ENCODE measurements around the gene DDX10.

The DDX10 gene

GRCh38 chr11:108916935-108917334 is 252.1 kb downstream of the DDX10 start:
- Histone ChIP-seq H3K27me3 (ENCODE audit: control insufficient read depth, insufficient read depth, low read length) (no peaks in the 10 kb centered on the region), H3K36me3 (ENCODE audit: control insufficient read depth, insufficient read depth, low read length) (0 out of 2 replicates have a peak, but pooled peaks cover 5% of the 10 kb centered on the region), H3K9ac (ENCODE audit: low read depth, low read length) (no peak overlapping the region), H3K4me1 (ENCODE audit: control insufficient read depth, insufficient read depth, low read length) (peaks cover 7% of the 10 kb centered on the region; the same call in 1 of the 2 replicates), H3K9me3 (ENCODE audit: control insufficient read depth, insufficient read depth, low read length) (no peaks in the 10 kb centered on the region), H3K27ac (ENCODE audit: low read depth, low read length) (no peak overlapping the region), H3K4me3 (ENCODE audit: low read depth, low read length) (no peak overlapping the region)

DNA sequence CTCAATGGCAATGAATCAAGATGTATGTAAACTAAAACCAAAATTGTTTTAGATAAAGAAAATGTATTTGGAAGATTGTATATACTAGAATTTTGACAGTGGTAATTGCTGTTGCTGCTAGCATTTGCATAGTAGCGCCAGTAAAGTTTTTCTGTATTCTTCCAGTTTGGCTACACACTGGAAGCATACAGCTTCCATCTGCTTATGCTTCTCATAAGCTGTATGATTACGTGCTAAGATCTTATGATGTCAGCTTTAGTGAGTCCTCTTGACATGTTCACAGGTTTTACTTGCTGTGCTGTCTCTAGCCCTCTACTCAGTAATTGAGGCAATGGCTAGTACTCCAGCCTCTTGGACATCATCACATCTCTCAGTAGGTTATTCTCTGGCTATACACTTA is 256.3 kb downstream of the DDX10 start:
- Histone ChIP-seq H3K36me3 (ENCODE audit: control insufficient read depth, insufficient read depth, low read length) (0 out of 2 replicates have a peak, but pooled peaks cover 5% of the 10 kb centered on the region), H3K4me3 (ENCODE audit: low read depth, low read length) (no peak overlapping the region), H3K27ac (ENCODE audit: low read depth, low read length) (no peak overlapping the region), H3K27me3 (ENCODE audit: control insufficient read depth, insufficient read depth, low read length) (no peaks in the 10 kb centered on the region), H3K9me3 (ENCODE audit: control insufficient read depth, insufficient read depth, low read length) (no peaks in the 10 kb centered on the region), H3K4me1 (ENCODE audit: control insufficient read depth, insufficient read depth, low read length) (0 out of 2 replicates have a peak, but pooled peaks cover 3% of the 10 kb centered on the region), H3K9ac (ENCODE audit: low read depth, low read length) (no peak overlapping the region)

DNA sequence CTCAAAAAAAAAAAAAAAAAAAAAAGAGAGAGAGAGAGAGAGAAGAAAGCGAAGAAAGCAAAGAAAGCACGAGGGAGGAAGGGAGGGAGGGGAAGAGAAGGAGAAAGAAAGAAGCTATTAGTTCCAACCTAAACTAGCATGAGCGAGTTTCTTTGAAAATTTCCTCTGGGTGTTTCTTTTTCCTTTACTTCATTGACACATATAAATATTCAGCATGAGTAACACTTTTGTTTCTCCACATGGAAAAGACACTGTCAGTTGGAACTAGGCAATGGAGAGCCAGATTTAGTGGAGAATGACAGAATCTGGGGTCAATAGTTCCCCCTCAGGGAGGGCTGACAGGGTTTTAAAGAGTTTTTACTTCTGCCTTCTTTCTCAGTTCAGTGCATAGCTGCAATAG is 257.4 kb downstream of the DDX10 start:
- Histone ChIP-seq H3K27me3 (ENCODE audit: control insufficient read depth, insufficient read depth, low read length) (no peaks in the 10 kb centered on the region), H3K27ac (ENCODE audit: low read depth, low read length) (no peak overlapping the region), H3K9ac (ENCODE audit: low read depth, low read length) (no peak overlapping the region), H3K4me1 (ENCODE audit: control insufficient read depth, insufficient read depth, low read length) (peaks cover 12% of the 10 kb centered on the region; the same call in 1 of the 2 replicates), H3K36me3 (ENCODE audit: control insufficient read depth, insufficient read depth, low read length) (0 out of 2 replicates have a peak, but pooled peaks cover 5% of the 10 kb centered on the region), H3K9me3 (ENCODE audit: control insufficient read depth, insufficient read depth, low read length) (no peaks in the 10 kb centered on the region), H3K4me3 (ENCODE audit: low read depth, low read length) (no peak overlapping the region)

DNA sequence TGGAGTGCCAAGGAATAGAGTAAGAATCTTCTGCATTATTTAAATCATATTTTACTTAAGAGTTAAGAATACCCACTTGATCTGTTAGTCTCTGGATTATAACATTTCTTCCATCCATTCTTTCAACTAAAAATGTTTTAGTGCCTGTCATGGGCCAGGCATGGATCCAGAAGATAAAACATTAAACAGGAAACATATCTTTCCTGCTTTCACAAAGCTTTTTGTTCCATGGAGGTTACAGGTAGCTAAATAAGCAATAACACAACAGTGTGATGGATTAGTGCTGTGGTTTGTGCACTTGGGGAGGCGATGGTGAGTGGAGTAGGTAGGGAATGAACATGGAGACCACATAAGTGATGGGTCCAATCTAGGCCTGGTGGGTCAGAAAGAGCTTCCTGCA is 258.5 kb downstream of the DDX10 start:
- Histone ChIP-seq H3K9ac (ENCODE audit: low read depth, low read length) (no peak overlapping the region), H3K27me3 (ENCODE audit: control insufficient read depth, insufficient read depth, low read length) (no peaks in the 10 kb centered on the region), H3K4me3 (ENCODE audit: low read depth, low read length) (no peak overlapping the region)

GRCh38 chr11:108926171-108926840 is 261.4 kb downstream of the DDX10 start:
- Histone ChIP-seq H3K4me3 (ENCODE audit: low read depth, low read length) (no peak overlapping the region), H3K4me1 (ENCODE audit: control insufficient read depth, insufficient read depth, low read length) (peaks cover 16% of the 10 kb centered on the region; the same call in 1 of the 2 replicates), H3K27me3 (ENCODE audit: control insufficient read depth, insufficient read depth, low read length) (no peaks in the 10 kb centered on the region), H3K27ac (ENCODE audit: low read depth, low read length) (no peak overlapping the region), H3K9ac (ENCODE audit: low read depth, low read length) (no peak overlapping the region), H3K9me3 (ENCODE audit: control insufficient read depth, insufficient read depth, low read length) (no peaks in the 10 kb centered on the region), H3K36me3 (ENCODE audit: control insufficient read depth, insufficient read depth, low read length) (no peaks in the 10 kb centered on the region)

More for the DNA sequence above, 258.5 kb downstream of the DDX10 start:
- peaks cover 16% of the 10 kb centered on the region; the same call in 1 of the 2 replicates for H3K4me1 ChIP-seq (ENCODE audit: control insufficient read depth, insufficient read depth, low read length)
- H3K9me3 ChIP-seq (ENCODE audit: control insufficient read depth, insufficient read depth, low read length) = no peaks in the 10 kb centered on the region
- H3K36me3 ChIP-seq (ENCODE audit: control insufficient read depth, insufficient read depth, low read length) = no peaks in the 10 kb centered on the region
- H3K27ac ChIP-seq (ENCODE audit: low read depth, low read length) = no peak overlapping the region

- Histone ChIP-seq H3K4me1 (ENCODE audit: control insufficient read depth, insufficient read depth, low read length) (peaks cover 16% of the 10 kb centered on the region; the same call in 1 of the 2 replicates), H3K27me3 (ENCODE audit: control insufficient read depth, insufficient read depth, low read length) (no peaks in the 10 kb centered on the region), H3K9me3 (ENCODE audit: control insufficient read depth, insufficient read depth, low read length) (no peaks in the 10 kb centered on the region), H3K36me3 (ENCODE audit: control insufficient read depth, insufficient read depth, low read length) (no peaks in the 10 kb centered on the region), H3K27ac (ENCODE audit: low read depth, low read length) (peak overlapping the region; percentile 9), H3K4me3 (ENCODE audit: low read depth, low read length) (no peak overlapping the region), H3K9ac (ENCODE audit: low read depth, low read length) (no peak overlapping the region)
These were observed 262.1 kb downstream of the DDX10 start for GRCh38 chr11:108926841-108927577.

GRCh38 chr11:108927791-108928545 is 263.1 kb downstream of the DDX10 start:
- Histone ChIP-seq H3K36me3 (ENCODE audit: control insufficient read depth, insufficient read depth, low read length) (no peaks in the 10 kb centered on the region), H3K4me3 (ENCODE audit: low read depth, low read length) (no peak overlapping the region), H3K27ac (ENCODE audit: low read depth, low read length) (peak overlapping the region; percentile 29), H3K4me1 (ENCODE audit: control insufficient read depth, insufficient read depth, low read length) (peaks cover 13% of the 10 kb centered on the region; the same call in 1 of the 2 replicates), H3K27me3 (ENCODE audit: control insufficient read depth, insufficient read depth, low read length) (no peaks in the 10 kb centered on the region), H3K9me3 (ENCODE audit: control insufficient read depth, insufficient read depth, low read length) (no peaks in the 10 kb centered on the region), H3K9ac (ENCODE audit: low read depth, low read length) (no peak overlapping the region)

- Histone ChIP-seq H3K36me3 (ENCODE audit: control insufficient read depth, insufficient read depth, low read length) (no peaks in the 10 kb centered on the region), H3K27ac (ENCODE audit: low read depth, low read length) (no peak overlapping the region), H3K9ac (ENCODE audit: low read depth, low read length) (no peak overlapping the region), H3K27me3 (ENCODE audit: control insufficient read depth, insufficient read depth, low read length) (no peaks in the 10 kb centered on the region), H3K4me3 (ENCODE audit: low read depth, low read length) (no peak overlapping the region), H3K4me1 (ENCODE audit: control insufficient read depth, insufficient read depth, low read length) (peaks cover 18% of the 10 kb centered on the region), H3K9me3 (ENCODE audit: control insufficient read depth, insufficient read depth, low read length) (no peaks in the 10 kb centered on the region)
These were observed 264.4 kb downstream of the DDX10 start for GRCh38 chr11:108929241-108929640.

GRCh38 chr11:108931168-108931567 is 266.3 kb downstream of the DDX10 start:
- Histone ChIP-seq H3K9ac (ENCODE audit: low read depth, low read length) (no peak overlapping the region), H3K27ac (ENCODE audit: low read depth, low read length) (no peak overlapping the region), H3K36me3 (ENCODE audit: control insufficient read depth, insufficient read depth, low read length) (no peaks in the 10 kb centered on the region), H3K4me1 (ENCODE audit: control insufficient read depth, insufficient read depth, low read length) (peaks cover 26% of the 10 kb centered on the region), H3K27me3 (ENCODE audit: control insufficient read depth, insufficient read depth, low read length) (no peaks in the 10 kb centered on the region), H3K9me3 (ENCODE audit: control insufficient read depth, insufficient read depth, low read length) (no peaks in the 10 kb centered on the region), H3K4me3 (ENCODE audit: low read depth, low read length) (no peak overlapping the region)

DNA sequence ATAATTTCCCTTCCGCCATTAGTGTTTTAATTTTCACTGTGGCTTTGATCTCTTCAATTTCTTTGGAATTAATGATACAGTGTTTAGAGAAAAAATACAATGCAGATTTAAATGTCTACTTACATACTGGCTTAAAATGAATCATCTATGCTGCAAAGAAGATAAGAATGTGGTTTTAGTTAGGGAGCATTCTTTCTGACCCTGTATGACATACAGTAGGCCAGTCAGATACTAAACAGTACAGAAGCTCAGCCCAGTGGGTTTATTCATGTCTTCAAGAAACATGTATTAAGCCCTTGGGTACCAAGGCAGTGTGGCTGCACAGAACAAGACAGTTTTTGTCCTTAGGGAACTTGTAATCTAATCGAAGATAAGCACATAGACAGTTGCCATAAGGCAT is 268.8 kb downstream of the DDX10 start:
- no peak overlapping the region for H3K4me3 ChIP-seq (ENCODE audit: low read depth, low read length)
- no peaks in the 10 kb centered on the region for H3K36me3 ChIP-seq (ENCODE audit: control insufficient read depth, insufficient read depth, low read length)
- H3K4me1 ChIP-seq (ENCODE audit: control insufficient read depth, insufficient read depth, low read length) = peaks cover 14% of the 10 kb centered on the region
- H3K27me3 ChIP-seq (ENCODE audit: control insufficient read depth, insufficient read depth, low read length) = no peaks in the 10 kb centered on the region
- no peaks in the 10 kb centered on the region for H3K9me3 ChIP-seq (ENCODE audit: control insufficient read depth, insufficient read depth, low read length)
- no peak overlapping the region for H3K9ac ChIP-seq (ENCODE audit: low read depth, low read length)
- H3K27ac ChIP-seq (ENCODE audit: low read depth, low read length) = no peak overlapping the region
